ENCODE results near the gene TKT. TPM values are rescaled to one million over a fixed set of nuclear protein-coding genes. Genes with fewer than 3 reads are reported as not detected.

Gene TKT
- total RNA-seq, 2 experiments from 2014 or later, result 91.5 to 103 TPM

GRCh38 chr3:53235545-53235944 lies 20.3 kb downstream of the TKT start:
- Mint-ChIP-seq H3K36me3 (ENCODE audit: low read depth) (peaks cover 80% of the 10 kb centered on the region), H3K4me1 (ENCODE audit: low read depth) (no peaks in the 10 kb centered on the region), H3K27ac (no peak overlapping the region), H3K4me3 (no peak overlapping the region), H3K27me3 (no peaks in the 10 kb centered on the region), H3K9me3 (no peaks in the 10 kb centered on the region)
- H3K4me1 ChIP-seq (ENCODE audit: insufficient read depth, low read length), result peaks cover 3% of the 10 kb centered on the region
- DNase-seq, result no peak
- no peaks in the 10 kb centered on the region for H3K9me3 ChIP-seq (ENCODE audit: control insufficient read depth in 1 of 2, insufficient read depth in 1 of 2, low read length in 2 of 2)
- no peak overlapping the region for H3K4me3 ChIP-seq (ENCODE audit: low read length)
- H3K27ac ChIP-seq (ENCODE audit: low read depth in 1 of 2, low read length in 2 of 2), result no peak overlapping the region
- no peaks in the 10 kb centered on the region for H3K27me3 ChIP-seq (ENCODE audit: control insufficient read depth in 1 of 2, insufficient read depth in 2 of 2, low read length in 2 of 2)
- CTCF ChIA-PET, result no interaction called here
- intact Hi-C loops (cut with DNase I, micrococcal nuclease), result no loop called here
- no peak for TF ChIP-seq CTCF (IDR thresholded peaks at IDR 0.05)
- POLR2A ChIA-PET, result no interaction called here
- peaks cover 91% of the 10 kb centered on the region for H3K36me3 ChIP-seq (ENCODE audit: insufficient read depth, low read length)
- ATAC-seq (ENCODE audit: poor library complexity), result no peak

GRCh38 chr3:53234841-53235232 lies 21.0 kb downstream of the TKT start:
- POLR2A ChIA-PET, result interaction anchor here (0.7 kb wide), 1 partner anchor 103 kb away, joined by 3 read pairs; no protein-coding TSS in a partner anchor
- peaks cover 0 to 3% of the 10 kb centered on the region in 2 experiments for H3K9me3 ChIP-seq (ENCODE audit: control insufficient read depth in 1 of 2, insufficient read depth in 1 of 2, low read length in 2 of 2)
- ATAC-seq (ENCODE audit: poor library complexity) (no peak), DNase-seq (no peak)
- H3K4me3 ChIP-seq (ENCODE audit: low read length), result no peak overlapping the region
- TF ChIP-seq CTCF (IDR thresholded peaks at IDR 0.05), result no peak
- H3K4me1 Mint-ChIP-seq (ENCODE audit: low read depth), result no peaks in the 10 kb centered on the region
- no peak overlapping the region for H3K27ac Mint-ChIP-seq
- H3K27ac ChIP-seq (ENCODE audit: low read depth in 1 of 2, low read length in 2 of 2), result no peak overlapping the region
- no peak overlapping the region for H3K4me3 Mint-ChIP-seq
- peaks cover 80% of the 10 kb centered on the region for H3K36me3 Mint-ChIP-seq (ENCODE audit: low read depth)
- H3K36me3 ChIP-seq (ENCODE audit: insufficient read depth, low read length), result peaks cover 91% of the 10 kb centered on the region
- CTCF ChIA-PET, result no interaction called here
- H3K4me1 ChIP-seq (ENCODE audit: insufficient read depth, low read length), result no peaks in the 10 kb centered on the region
- no peaks in the 10 kb centered on the region for H3K27me3 Mint-ChIP-seq
- no peaks in the 10 kb centered on the region for H3K9me3 Mint-ChIP-seq
- intact Hi-C loops (cut with DNase I, micrococcal nuclease), result no loop called here
- H3K27me3 ChIP-seq (ENCODE audit: control insufficient read depth in 1 of 2, insufficient read depth in 2 of 2, low read length in 2 of 2), result no peaks in the 10 kb centered on the region

- no peak overlapping the region for H3K4me3 Mint-ChIP-seq
- intact Hi-C loops (cut with DNase I, micrococcal nuclease), result no loop called here
- no peaks in the 10 kb centered on the region for H3K27me3 Mint-ChIP-seq
- H3K9me3 ChIP-seq (ENCODE audit: control insufficient read depth in 1 of 2, insufficient read depth in 1 of 2, low read length in 2 of 2), result peaks cover 0 to 3% of the 10 kb centered on the region in 2 experiments
- no peaks in the 10 kb centered on the region for H3K4me1 Mint-ChIP-seq (ENCODE audit: low read depth)
- no peak overlapping the region for H3K4me3 ChIP-seq (ENCODE audit: low read length)
- H3K27me3 ChIP-seq (ENCODE audit: control insufficient read depth in 1 of 2, insufficient read depth in 2 of 2, low read length in 2 of 2), result no peaks in the 10 kb centered on the region
- CTCF ChIA-PET, result no interaction called here
- DNase-seq (no peak), ATAC-seq (ENCODE audit: poor library complexity) (no peak)
- H3K27ac Mint-ChIP-seq, result no peak overlapping the region
- peaks cover 80% of the 10 kb centered on the region for H3K36me3 Mint-ChIP-seq (ENCODE audit: low read depth)
- H3K27ac ChIP-seq (ENCODE audit: low read depth in 1 of 2, low read length in 2 of 2), result no peak overlapping the region
- TF ChIP-seq CTCF (IDR thresholded peaks at IDR 0.05), result no peak
- H3K9me3 Mint-ChIP-seq, result no peaks in the 10 kb centered on the region
- POLR2A ChIA-PET, result interaction anchor here (0.7 kb wide), 1 partner anchor 103 kb away, joined by 3 read pairs; no protein-coding TSS in a partner anchor
- H3K36me3 ChIP-seq (ENCODE audit: insufficient read depth, low read length), result peaks cover 91% of the 10 kb centered on the region
- no peaks in the 10 kb centered on the region for H3K4me1 ChIP-seq (ENCODE audit: insufficient read depth, low read length)
Measured at GRCh38 chr3:53234130-53234840, 21.5 kb downstream of the TKT start.

All from CD4-positive, alpha-beta T cell (primary cell).